HCT116 (cell line): ENCODE measurements around the gene NTNG1. TPM values are rescaled to one million over a fixed set of nuclear protein-coding genes. Genes with fewer than 3 reads are reported as not detected.

ENCODE experiments used
- ATAC-seq: fragments of 200-7000 bp; cut with Tn5 transposase; 2 replicates; pipeline ENCODE4 v1.9.1; 2020; ENCODE audit warnings: mild to moderate bottlenecking, moderate library complexity
- BruUV-seq: library from RNA; stranded (reverse); fragments of 400-500 nt; replicated peaks from 2 replicates; lab custom pipeline; 2021; lab: Mats Ljungman, UMichigan
- CTCF ChIA-PET: fragments of 300-600 bp; sonication (Branson Sonifier 250); formaldehyde crosslinking; loops from one replicate; lab custom pipeline; 2021; ENCODE audit warnings: antibody characterized with exemption; lab: Charles Lee
- POLR2A ChIA-PET: fragments of 300-600, 350-600 bp; sonication (Branson Sonifier 250); formaldehyde crosslinking; loops from one replicate; lab custom pipeline; 2021; ENCODE audit warnings: antibody characterized with exemption; lab: Charles Lee
- RAD21 ChIA-PET, 2 experiments: fragments of 300-600 bp; sonication (Branson Sonifier 250); formaldehyde crosslinking; loops; one replicate each; lab custom pipeline; 2023; ENCODE audit warnings: low total read pairs in 2 of 2; ENCODE audit not compliant: uncharacterized antibody in 2 of 2, unreplicated experiment in 2 of 2, low non-redundant PET in 1 of 2; lab: Charles Lee
- DNase-seq: peaks from one replicate; pipeline ENCODE4 v3.0.0-alpha.2; 2010; ENCODE audit warnings: low read depth, low spot score
- H2AFZ ChIP-seq: fragments of 200-600 bp; shearing (Covaris generic), sonication (generic); 2 replicates; pipeline ENCODE4 v1.6.1; 2017; ENCODE audit warnings: low read depth, mixed run types, mixed read lengths, antibody characterized with exemption, low read length; ENCODE audit not compliant: poor library complexity, severe bottlenecking
- H3K27ac ChIP-seq: 2 replicates; pipeline ENCODE4 v1.5.1; 2012; ENCODE audit warnings: low read depth, low read length
- H3K27me3 ChIP-seq: fragments of 200-600 bp; sonication (generic); 2 replicates; pipeline ENCODE4 v1.6.1; 2016; ENCODE audit warnings: mixed run types, low read length, mixed read lengths; ENCODE audit not compliant: insufficient read depth
- H3K36me3 ChIP-seq, 2 experiments: fragments of 200-500 bp in 1 of 2; fragments of 200-600 bp in 1 of 2; sonication (Bioruptor generic) in 1 of 2; sonication (generic) in 1 of 2; 2 replicates each; pipeline versions ENCODE4 v1.5.1 to v1.6.1; 2014 to 2016; ENCODE audit warnings: low read length in 2 of 2, inconsistent platforms in 1 of 2, mixed read lengths in 1 of 2, mixed run types in 1 of 2; ENCODE audit not compliant: insufficient read depth in 2 of 2, control insufficient read depth in 1 of 2
- H3K4me1 ChIP-seq, 2 experiments: fragments of 200-600 bp in 1 of 2; sonication (generic) in 1 of 2; 2 replicates each; pipeline versions ENCODE4 v1.5.1 to v1.6.1; 2012 to 2017; ENCODE audit warnings: low read length in 2 of 2, inconsistent platforms in 1 of 2, mild to moderate bottlenecking in 1 of 2, mixed read lengths in 1 of 2, mixed run types in 1 of 2, moderate library complexity in 1 of 2; ENCODE audit not compliant: insufficient read depth in 2 of 2, control insufficient read depth in 1 of 2
- H3K4me2 ChIP-seq: fragments of 200-600 bp; sonication (generic); 2 replicates; pipeline ENCODE4 v1.6.1; 2017; ENCODE audit warnings: mixed run types, low read length, mixed read lengths
- H3K4me3 ChIP-seq, 2 experiments: fragments of 200-600 bp in 1 of 2; sonication (generic) in 1 of 2; replicated peaks in 1 of 2; 2 replicates each; pipeline ENCODE4 v1.5.1; 2011 to 2016; ENCODE audit warnings: low read length in 2 of 2, control low read depth in 1 of 2, low read depth in 1 of 2, mild to moderate bottlenecking in 1 of 2, mixed read lengths in 1 of 2, mixed run types in 1 of 2
- H3K79me2 ChIP-seq: fragments of 200-600 bp; sonication (generic); 2 replicates; pipeline ENCODE4 v1.6.1; 2017; ENCODE audit warnings: mild to moderate bottlenecking, mixed run types, low read length, moderate library complexity, mixed read lengths; ENCODE audit not compliant: insufficient read depth
- H3K9ac ChIP-seq: fragments of 200-600 bp; sonication (generic); 2 replicates; pipeline ENCODE4 v1.6.1; 2016; ENCODE audit warnings: low read length, mixed read lengths
- H3K9me2 ChIP-seq: fragments of 200-600 bp; sonication (generic), shearing (Covaris generic); 2 replicates; pipeline ENCODE4 v1.6.1; 2017; ENCODE audit warnings: mixed run types, mild to moderate bottlenecking, moderate library complexity; ENCODE audit not compliant: insufficient read depth
- H3K9me3 ChIP-seq, 2 experiments: fragments of 200-500 bp in 1 of 2; fragments of 200-600 bp in 1 of 2; sonication (Bioruptor generic) in 1 of 2; sonication (generic) in 1 of 2; 2 replicates each; pipeline ENCODE4 v1.6.1; 2014 to 2017; ENCODE audit warnings: low read length in 2 of 2, mixed read lengths in 2 of 2, inconsistent platforms in 1 of 2, low read depth in 1 of 2, mild to moderate bottlenecking in 1 of 2, mixed run types in 1 of 2, moderate library complexity in 1 of 2; ENCODE audit not compliant: control insufficient read depth in 1 of 2, insufficient read depth in 1 of 2
- H4K20me1 ChIP-seq: fragments of 200-600 bp; sonication (generic), shearing (Covaris generic); 2 replicates; pipeline ENCODE4 v1.6.1; 2017; ENCODE audit warnings: mixed run types, mild to moderate bottlenecking, moderate library complexity; ENCODE audit not compliant: insufficient read depth
- MAX ChIP-seq: IDR thresholded peaks from 2 replicates; pipeline ENCODE4 v1.6.1; 2012
- POLR2AphosphoS5 ChIP-seq: IDR thresholded peaks from 2 replicates; pipeline ENCODE4 v1.6.1; 2011; ENCODE audit warnings: mild to moderate bottlenecking, low read depth, low read length, moderate library complexity
- SIN3A ChIP-seq: IDR thresholded peaks from 2 replicates; pipeline ENCODE4 v1.6.1; 2012; ENCODE audit warnings: low read depth
- TCF7L2 ChIP-seq: IDR thresholded peaks from 2 replicates; pipeline ENCODE4 v1.7.0; 2011; ENCODE audit warnings: borderline replicate concordance, inconsistent platforms; ENCODE audit not compliant: insufficient read depth, insufficient read length; ENCODE audit errors: extremely low read depth
- YY1 ChIP-seq: IDR thresholded peaks from 2 replicates; pipeline ENCODE4 v1.6.1; 2011; ENCODE audit warnings: low read length, low read depth, moderate library complexity, mild to moderate bottlenecking; ENCODE audit not compliant: insufficient replicate concordance; ENCODE audit errors: extremely low read depth
- ZFX ChIP-seq: fragments of 450-650 bp; IDR thresholded peaks from 2 replicates; pipeline ENCODE4 v1.6.1; 2017
- ZNF274 ChIP-seq: fragments of 200-500 bp; sonication (Bioruptor generic); IDR thresholded peaks from 2 replicates; pipeline ENCODE4 v1.6.1; 2014; ENCODE audit warnings: mild to moderate bottlenecking, low read depth, low read length, inconsistent platforms
- intact Hi-C: fragments of 100-400 bp; cut with micrococcal nuclease; formaldehyde crosslinking; loops from 2 replicates; pipeline ENCODE4 v1.10.0; 2022
- total RNA-seq: library from RNA; stranded (reverse); gene quantifications from one replicate; pipeline ENCODE4 v1.2.1, GENCODE V29; 2021; ENCODE audit not compliant: unreplicated experiment

The NTNG1 gene
- total RNA-seq, 1 experiment from 2014 or later: not detected

GRCh38 chr1:107171333-107171732, 30.5 kb downstream of the NTNG1 start (continued):
- TF ChIP-seq TCF7L2: no peak

GRCh38 chr1:107172450-107173170, 31.8 kb downstream of the NTNG1 start:
- H3K4me1 ChIP-seq: no peaks in the 10 kb centered on the region
- H3K9ac ChIP-seq: no peak overlapping the region
- ChIA-PET RAD21 (no interaction called here), POLR2A (no interaction called here), CTCF (no interaction called here)
- no peaks in the 10 kb centered on the region for H3K27me3 ChIP-seq
- TF ChIP-seq ZNF274: no peak
- TF ChIP-seq MAX: no peak
- TF ChIP-seq YY1: no peak
- no peak for TF ChIP-seq POLR2AphosphoS5
- TF ChIP-seq SIN3A: no peak
- no peak for TF ChIP-seq ZFX
- no peaks in the 10 kb centered on the region for H4K20me1 ChIP-seq
- intact Hi-C loops: no loop called here
- H3K4me3 ChIP-seq: no peak overlapping the region
- no TSS peak for BruUV-seq
- H3K9me3 ChIP-seq: no peaks in the 10 kb centered on the region; a peak in 2 of 4 replicates
- no peak for ATAC-seq
- no peaks in the 10 kb centered on the region for H3K36me3 ChIP-seq
- no peak overlapping the region for H3K4me2 ChIP-seq
- H3K9me2 ChIP-seq: no peaks in the 10 kb centered on the region
- DNase-seq: no peak
- H2AFZ ChIP-seq: no peak overlapping the region
- no peak overlapping the region for H3K27ac ChIP-seq
- no peaks in the 10 kb centered on the region for H3K79me2 ChIP-seq
